NCI-H748 treated with DMSO at 0.1 percent for 48 hours (cell line): Measurements from ENCODE around the gene ISG20L2.

Source experiments
- DNase-seq: peaks from one replicate; lab custom pipeline; 2025; lab: John Stamatoyannopoulos, UW

The ISG20L2 gene

GRCh38 chr1:156689035-156689952, 39.3 kb downstream of the ISG20L2 start:
- DNase-seq = peak; percentile 66

DNA sequence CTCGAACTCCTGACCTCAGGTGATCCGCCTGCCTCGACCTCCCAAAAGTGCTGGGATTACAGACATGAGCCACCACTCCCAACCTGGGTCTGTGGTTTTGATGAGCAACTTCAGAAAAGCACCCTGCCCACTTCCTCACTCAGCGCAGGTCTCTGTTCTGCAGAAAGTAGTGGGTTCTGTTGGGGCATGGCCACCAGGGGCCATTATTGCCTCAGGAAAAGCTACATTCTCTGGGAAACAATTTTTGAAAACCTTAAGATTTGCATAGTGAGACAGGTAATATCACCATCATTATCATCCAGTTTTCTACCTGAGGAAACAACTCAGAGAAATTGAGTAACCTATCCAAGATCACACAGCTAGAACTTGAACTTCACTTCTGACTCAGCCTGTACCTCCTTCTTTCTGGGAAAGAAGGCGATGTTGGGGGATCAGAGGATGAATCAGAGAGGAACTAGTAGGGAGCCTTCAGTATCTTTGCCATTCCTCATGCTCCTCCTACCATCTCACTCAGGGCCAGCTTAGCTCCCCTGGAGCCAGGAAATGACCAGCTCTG, 44.3 kb downstream of the ISG20L2 start:
- DNase-seq = no peak

DNA sequence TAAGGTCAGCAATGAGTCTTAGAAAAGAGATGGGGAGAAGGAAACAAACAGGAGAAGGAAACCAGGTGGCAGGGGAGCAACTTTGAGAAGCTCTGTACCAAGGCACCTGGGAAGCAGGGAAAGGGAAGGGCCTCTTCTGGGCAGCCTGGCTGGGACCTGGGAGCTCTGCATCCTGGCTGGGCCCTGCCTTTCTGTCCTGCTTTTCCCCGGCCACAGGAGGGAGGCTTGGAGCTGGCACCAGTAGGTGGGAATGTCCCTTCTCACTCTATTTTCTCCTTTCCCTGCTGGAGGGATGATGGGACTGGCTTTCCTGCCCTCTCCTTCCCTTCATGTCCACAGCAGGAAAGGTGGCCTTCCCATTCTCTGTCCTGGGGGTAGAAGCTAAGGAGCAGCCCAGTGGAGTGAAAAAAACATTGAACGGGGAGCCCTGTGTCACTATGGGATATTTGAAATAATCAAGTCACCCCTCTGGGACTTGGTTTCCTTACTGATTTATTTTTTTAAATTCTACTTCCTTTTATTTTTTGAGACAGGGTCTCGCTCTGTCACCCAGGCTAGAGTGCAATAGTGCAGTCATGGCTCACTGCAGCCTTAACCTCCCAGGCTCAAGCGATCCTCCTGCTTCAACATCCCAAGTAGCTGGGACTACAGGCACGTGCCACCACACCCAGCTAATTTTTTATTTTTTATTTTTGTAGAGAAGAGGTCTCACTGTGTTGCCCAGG, 46.2 kb downstream of the ISG20L2 start:
- DNase-seq = no peak

GRCh38 chr1:156681196-156681960, 47.2 kb downstream of the ISG20L2 start:
- DNase-seq = no peak

DNA sequence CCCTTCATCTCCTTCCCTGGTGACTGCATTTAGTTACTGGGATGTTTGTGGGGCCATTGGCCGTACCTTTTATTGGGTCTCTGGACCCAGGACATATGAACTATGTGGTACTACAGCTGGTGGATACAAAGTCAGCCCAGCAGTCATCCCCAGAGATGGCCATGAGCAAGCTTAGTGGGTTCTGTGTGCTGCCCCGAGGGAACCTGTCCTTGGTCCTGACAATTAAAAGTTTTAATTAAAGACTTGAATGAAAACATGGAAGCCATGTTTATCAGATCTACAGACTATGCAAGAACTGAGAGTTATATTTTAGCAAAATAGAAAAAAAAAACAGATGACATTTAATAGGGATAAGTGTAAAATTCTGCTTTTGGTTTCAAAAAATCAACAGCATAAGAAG, 48.5 kb downstream of the ISG20L2 start:
- DNase-seq = no peak

- DNase-seq = peak; percentile 61
Measured at GRCh38 chr1:156677616-156678596, 50.7 kb downstream of the ISG20L2 start.

- peak; percentile 3 for DNase-seq
Measured at GRCh38 chr1:156676820-156677615, 51.5 kb downstream of the ISG20L2 start, which contains the start of gene NES. TSS of gene NES (minus strand) at chr1:156677407. CDS start at chr1:156677264, 143 bp downstream.

- DNase-seq = no peak
Measured at GRCh38 chr1:156676114-156676819, 52.3 kb downstream of the ISG20L2 start.

DNA sequence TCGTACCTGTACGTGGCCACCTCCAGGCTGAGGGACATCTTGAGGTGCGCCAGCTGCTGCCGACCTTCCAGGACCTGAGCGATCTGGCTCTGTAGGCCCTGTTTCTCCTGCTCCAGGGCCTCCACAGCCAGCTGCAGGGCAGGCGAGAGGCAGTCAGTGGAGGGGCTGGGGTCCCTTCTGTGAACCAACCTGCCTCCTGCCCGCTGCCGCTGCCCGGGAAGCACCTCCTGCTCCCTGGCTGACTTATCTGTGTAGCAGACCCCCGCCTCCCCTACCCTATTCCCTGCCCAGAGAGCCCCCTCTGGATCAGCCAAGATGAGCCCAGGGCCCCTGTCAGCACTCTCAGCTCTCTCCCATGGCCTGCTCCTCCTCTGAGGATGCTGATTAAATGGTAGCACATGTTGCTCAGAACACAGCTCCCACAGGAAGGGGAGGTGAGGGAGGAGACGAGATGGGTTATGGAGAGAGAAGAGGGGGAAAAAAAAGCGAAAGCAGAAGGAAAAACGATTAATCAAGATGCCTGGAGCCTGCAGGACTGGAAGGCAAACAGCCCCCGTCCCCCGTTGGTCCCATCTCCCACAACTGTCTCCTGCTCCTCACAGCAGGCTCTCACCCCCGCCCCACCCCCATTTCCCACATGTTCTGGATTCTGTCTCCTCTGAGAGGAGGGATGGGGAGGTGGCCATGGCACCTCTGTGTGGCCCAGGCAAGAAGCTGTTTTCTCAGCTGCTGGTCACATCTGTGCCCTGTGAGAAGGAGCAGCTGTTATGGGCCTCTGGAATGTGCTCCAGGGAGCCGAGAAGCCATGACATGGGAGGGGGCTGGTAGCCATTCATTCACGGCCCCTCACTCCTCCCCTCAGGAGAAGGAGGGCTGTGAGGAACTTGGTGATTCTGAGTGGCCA, 53.1 kb downstream of the ISG20L2 start:
- no peak for DNase-seq

DNA sequence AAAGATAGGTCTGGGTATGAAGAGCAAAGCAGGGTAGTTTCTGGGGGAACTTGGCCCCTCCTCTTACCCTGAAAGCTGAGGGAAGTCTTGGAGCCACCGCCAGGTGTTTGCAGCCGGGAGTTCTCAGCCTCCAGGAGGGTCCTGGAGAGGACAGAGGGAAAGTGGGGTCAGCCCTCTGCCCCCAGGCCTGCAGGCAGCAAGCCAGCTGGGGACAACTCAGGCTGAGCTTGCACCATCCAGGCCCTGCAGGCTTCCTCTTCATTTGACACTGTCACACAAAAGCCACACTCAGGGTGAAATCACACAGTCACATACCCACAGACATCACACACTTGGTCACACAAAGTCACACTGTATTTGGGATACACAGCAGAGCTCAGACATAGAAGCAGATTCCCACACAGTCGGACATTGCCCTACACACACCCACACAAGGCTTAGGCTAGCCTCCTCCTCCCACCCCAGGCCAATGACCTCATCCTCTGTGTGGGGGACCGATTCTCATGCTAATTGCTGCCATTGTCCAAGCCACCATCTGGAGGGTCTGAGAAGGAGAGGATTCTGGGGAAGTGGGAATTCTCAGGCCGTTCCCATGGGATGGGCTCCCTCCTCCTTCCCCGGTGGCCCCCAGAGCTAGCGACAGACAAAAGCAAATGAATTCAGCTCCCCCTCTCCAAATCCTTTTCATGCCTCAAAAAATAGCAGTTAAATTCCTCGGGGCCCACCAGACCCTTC, 55.0 kb downstream of the ISG20L2 start:
- DNase-seq = no peak
